Activated gamma-delta T cell treated with Interleukin-2 at 50 U/mL for 16 hours (primary cell): ENCODE measurements around the gene CPA4.

Source experiments
- DNase-seq: peaks from one replicate; pipeline ENCODE4 v3.0.0-alpha.2; 2020

CPA4 gene

DNA sequence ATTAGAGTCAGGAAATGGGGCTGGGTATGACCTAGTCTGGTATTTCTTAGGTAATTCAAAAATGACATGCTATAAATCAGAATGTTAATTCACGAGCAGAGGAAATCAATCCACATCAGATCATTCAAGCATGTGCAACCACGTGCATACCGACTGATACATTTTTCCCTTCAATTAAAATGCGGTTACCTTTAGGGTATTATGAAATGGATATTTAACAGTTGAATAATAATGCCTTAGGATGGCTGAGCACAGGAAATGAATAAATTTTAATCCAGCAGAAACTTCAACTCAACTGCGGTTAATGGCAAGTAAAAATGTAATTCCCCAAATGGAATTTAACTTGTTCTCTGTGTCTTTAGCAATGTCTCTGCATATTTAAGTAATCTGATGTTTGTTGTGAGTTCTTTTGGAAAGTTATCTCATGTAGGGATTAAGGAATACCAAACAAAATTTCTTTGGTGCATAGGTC is 17.1 kb upstream of the CPA4 start:
- no peak for DNase-seq

GRCh38 chr7:130276796-130277762 is 15.9 kb upstream of the CPA4 start:
- DNase-seq, result no peak

DNA sequence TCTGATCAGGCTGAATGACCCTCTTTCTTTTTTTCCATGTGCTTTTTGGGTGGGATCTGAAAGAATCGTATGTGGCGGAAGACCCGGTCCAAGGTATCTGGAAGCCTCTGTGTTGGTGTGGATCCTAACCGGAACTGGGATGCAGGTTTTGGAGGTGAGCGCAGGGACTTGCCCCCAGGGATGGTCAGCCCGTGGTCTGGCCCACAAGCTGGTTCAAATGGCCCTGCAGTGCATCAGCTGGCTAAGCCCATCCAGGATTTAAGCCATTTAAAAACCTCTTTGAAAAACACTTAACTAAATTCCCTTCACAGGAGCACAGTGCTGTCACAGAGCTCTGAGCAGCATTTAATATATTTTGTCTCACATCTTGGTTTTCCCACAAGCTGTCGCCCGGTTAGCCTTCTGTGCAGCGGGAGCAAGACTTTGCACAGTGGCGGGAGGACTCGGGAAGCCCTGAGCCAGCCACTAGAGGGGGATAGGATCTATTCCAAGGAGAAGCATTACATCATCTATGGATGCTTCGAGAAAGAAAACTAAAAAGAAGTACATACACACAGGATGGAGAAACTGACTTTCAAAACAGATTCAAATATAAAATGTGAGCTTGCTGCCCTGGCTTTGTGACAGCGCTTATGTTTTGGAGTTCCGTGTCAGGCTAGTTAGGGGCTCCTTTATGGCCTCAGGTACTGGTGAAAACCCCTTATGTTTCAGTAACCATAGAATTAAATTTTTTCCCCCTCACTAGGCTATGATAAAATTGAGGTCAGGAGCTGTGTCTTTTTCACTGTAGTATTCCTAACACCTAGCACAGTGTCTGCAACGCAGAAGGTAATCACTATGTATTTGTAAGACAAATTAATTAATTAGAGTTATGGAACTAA is 15.0 kb upstream of the CPA4 start:
- DNase-seq, result no peak

GRCh38 chr7:130278860-130279259 is 14.1 kb upstream of the CPA4 start:
- DNase-seq, result no peak

GRCh38 chr7:130279286-130279685 is 13.7 kb upstream of the CPA4 start:
- no peak for DNase-seq

DNA sequence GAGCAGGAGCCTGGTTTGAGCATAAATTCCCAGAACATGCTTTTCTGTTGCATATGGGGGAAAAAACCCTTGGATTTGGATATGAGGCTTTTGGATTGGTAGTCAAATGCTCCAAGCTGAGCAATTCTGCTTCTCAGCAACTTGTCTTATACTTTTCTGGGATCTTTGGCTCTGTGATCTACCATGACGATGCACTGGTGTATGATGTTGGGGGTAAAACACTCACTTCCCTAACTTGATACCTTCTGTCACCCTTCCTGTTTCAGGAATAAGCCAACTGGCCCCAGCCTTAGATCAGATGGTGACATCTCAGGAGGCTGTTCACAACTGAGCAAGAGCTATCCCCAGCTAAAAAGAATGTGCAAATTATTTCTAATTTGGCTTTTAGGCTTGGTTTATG is 13.1 kb upstream of the CPA4 start:
- no peak for DNase-seq

- DNase-seq, result no peak
Measured at GRCh38 chr7:130281260-130281659, 11.7 kb upstream of the CPA4 start.

- DNase-seq, result no peak
Measured at GRCh38 chr7:130286881-130287280, 6.1 kb upstream of the CPA4 start.

DNA sequence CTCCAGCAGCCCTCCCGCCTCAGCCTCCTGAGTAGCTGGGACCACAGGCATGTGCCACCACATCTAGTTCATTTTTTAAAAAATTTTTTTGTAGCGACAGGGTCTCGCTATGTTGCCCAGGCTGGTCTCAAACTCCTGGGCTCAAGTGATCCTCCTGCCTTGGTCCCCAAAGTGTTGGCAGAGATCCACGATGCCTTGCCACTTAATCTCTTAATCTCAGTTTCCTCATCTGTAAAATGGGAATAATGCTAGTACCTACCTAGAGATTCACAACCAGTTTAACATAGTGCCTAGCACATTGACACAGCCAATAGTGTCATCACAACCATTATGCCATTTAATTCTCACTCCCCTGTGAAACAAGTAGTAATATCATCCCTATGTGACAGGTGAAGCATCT is 4.8 kb upstream of the CPA4 start:
- DNase-seq, result no peak

- DNase-seq, result no peak
Measured at GRCh38 chr7:130288829-130289228, 4.1 kb upstream of the CPA4 start.

DNA sequence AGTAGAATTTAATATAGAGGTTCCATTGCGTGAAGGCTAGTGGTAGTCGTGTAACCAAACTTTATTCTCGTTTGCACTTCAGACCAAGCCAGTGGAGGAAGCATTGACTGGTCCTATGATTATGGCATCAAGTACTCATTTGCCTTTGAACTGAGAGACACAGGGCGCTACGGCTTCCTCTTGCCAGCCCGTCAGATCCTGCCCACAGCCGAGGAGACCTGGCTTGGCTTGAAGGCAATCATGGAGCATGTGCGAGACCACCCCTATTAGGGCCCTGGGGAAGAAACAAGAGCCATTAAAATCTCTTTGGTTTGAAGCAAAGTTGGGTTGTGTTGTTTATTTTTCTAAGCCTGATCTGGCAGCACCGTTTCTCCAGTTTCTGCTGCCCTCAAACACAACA is 3.5 kb upstream of the CPA4 start:
- no peak for DNase-seq

DNA sequence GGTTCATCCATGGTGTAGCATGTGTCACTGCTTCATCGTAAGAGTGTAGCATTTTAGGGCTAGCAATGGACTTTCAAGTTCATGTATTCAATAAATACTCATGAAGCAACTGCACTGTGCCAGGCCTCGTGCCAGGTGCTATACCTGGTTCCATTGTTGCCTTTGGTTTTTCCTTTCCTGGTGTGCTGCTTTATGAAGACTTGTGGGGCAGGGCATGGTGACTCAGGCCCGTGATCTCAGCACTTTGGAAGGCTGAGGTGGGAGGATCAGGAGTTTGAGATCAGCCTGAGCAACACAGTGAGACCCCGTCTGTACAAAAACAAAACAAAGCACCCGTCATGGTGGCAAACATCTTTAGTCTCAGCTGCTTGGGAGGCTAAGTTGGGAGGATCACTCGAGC is 2.2 kb upstream of the CPA4 start:
- no peak for DNase-seq

DNA sequence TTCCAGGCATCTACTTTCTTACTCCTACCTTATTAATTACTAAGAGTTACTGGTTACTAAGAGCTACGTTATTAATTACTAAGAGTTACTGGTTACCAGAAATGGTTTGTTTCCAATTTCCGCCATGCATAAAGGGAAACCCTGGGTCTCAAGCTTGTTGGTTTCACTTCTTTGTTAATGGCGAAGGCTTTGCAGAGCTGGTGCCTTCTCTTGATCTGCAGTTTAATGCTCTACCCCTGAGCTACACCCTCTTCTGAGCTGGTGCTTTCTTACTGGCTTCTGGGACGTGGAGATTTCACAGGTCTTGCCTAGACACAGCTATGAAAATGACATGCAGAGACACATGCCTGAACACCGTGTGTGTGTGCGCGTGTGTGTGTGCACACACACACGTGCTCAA is 560 bp downstream of the CPA4 start:
- no peak for DNase-seq

- DNase-seq, result no peak
Measured at GRCh38 chr7:130294314-130294713, 1.4 kb downstream of the CPA4 start.

DNA sequence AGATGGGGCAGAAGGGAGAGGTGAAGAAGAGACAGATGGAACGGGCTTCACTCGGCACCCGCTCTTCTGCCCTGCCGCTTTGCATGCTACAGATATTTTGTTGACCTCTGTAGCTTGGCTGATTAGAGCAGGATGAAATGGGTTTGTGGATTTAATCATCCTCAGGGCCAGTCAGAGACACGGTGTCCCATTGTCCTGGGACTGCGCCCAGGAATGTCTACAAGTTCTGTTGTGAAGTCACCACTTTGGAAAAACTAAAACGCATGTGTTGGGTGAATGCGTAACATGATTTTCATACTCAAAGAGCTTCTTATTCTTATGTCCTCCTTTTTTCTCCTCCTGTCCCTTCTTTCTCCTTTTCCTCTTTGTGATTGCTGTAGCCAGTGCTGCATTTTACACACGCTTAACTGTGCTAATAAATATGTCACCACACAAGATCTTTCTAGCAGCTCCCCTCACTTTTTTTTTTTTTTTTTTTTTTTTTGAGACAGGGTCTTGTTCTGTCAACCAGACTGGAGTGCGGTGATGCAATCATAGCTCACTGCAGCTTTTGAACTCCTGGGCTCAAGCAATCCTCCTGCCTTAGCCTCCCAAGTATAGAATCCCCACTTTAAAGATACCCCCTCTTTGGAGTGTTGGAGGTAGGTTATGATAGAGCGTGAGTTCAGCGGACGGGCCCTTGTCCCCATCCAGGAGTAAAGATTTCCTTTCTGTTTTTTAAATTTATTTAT is 3.4 kb downstream of the CPA4 start:
- no peak for DNase-seq

DNA sequence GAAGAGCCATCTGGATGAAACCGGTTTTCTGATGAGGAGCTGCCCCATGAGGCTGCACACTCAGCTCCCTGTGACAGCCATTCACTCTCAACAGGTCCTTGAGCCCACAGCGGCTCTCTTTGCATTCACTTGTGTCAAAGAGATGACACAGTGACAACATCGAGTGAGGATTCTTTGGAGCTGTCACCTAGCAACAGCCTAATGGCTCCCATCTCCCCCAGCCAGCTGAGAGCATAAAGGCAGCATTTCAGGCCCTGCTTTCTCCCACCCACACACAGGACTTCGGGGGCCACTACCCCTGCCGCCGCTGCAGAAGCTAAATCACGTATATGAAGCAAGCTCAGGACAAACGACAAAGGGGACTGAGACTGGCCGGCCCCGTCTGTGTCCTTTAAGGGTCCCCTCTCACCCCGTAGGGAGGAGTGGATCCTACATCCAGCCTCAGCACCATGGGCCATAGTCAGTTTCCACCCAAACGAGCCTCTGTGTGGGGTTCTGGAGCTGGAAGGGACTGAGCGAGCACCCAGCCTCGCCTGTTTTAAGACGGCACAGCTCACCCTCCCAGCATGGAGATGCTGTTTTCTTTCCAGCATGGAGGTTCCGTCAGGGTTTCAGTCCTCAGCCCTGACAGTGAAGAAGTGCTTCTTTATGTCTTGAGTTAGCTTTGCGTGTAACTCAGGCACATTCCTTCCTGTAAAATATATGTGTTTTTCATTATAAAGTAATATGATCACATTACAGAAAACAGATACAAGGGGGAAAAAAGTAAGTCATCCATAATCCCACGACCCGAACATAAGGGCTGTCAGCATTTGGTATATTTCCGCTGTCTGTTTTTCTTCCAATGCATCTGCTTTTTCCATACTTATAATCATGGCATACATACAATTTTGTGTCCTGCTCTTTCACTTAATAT is 4.9 kb downstream of the CPA4 start:
- DNase-seq, result no peak

DNA sequence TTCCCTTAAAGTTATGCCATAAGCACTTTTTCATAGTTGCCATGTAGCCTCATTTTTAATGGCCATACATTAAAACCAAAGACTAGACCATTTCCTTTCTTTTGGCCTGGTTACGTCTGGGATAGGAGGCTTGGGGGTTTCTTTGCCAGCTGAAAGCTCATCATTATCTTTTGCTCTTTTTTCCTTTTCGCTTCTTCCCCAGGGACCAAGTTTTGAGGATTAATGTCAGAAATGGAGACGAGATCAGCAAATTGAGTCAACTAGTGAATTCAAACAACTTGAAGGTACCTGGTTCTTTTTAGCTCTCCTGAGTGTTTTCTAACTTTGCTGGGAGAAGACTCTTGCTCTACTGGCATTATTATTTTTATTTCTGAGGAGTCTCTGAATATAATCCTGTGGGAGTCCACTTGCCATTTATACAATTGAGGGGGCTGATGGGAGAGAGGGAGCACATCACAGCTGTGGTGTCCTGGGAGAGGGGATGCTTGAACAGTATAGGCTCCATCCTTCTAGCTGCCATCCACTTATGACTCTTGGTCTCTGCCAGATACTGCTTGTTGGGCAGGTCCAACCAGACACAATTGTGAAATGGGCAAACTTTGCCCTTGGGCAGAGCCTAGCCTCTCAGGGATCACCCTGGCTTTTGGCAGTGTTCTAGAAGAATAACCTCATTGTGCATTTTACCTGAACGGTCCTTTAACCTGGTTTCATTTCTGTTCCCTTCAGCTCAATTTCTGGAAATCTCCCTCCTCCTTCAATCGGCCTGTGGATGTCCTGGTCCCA is 5.8 kb downstream of the CPA4 start:
- DNase-seq, result no peak

GRCh38 chr7:130299866-130300265 is 6.9 kb downstream of the CPA4 start:
- no peak for DNase-seq

GRCh38 chr7:130301501-130302020 is 8.6 kb downstream of the CPA4 start:
- DNase-seq, result no peak

- DNase-seq, result no peak
Measured at GRCh38 chr7:130302649-130303048, 9.7 kb downstream of the CPA4 start.

DNA sequence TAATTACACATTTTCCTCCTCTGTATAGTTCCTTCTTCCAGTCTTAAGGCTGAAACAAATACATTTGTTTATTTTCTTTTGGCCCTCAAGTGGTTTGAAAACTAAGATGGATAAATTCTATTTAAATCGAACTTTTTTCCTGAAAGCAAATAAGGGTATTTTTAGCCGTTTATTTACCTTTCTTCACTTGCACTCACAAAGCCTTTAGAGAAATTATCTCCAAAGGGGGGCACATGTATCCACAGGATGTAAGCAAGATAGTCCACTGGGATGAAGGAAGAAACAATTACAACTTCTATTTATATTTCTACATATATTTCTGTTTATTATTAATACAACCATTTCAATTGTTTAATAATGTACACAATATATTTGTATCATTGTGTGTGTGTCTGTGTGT is 10.2 kb downstream of the CPA4 start:
- DNase-seq, result no peak
